GM12872 (cell line): ENCODE measurements around the gene AEBP2.

ENCODE experiments used
- CTCF ChIP-seq: IDR thresholded peaks from 3 replicates; pipeline ENCODE4 v1.5.1; 2011; ENCODE audit warnings: low read depth, mild to moderate bottlenecking, low read length, moderate library complexity; ENCODE audit not compliant: insufficient read depth

AEBP2 gene

GRCh38 chr12:19456176-19456575 lies 16.9 kb downstream of the AEBP2 start:
- no peak for TF ChIP-seq CTCF

GRCh38 chr12:19457561-19457960 lies 18.3 kb downstream of the AEBP2 start:
- no peak for TF ChIP-seq CTCF

- no peak for TF ChIP-seq CTCF
These were observed 19.4 kb downstream of the AEBP2 start for GRCh38 chr12:19458733-19459132.

GRCh38 chr12:19461999-19462398 lies 22.7 kb downstream of the AEBP2 start:
- TF ChIP-seq CTCF, result no peak

GRCh38 chr12:19462406-19462805 lies 23.1 kb downstream of the AEBP2 start:
- TF ChIP-seq CTCF, result no peak

GRCh38 chr12:19464192-19464580 lies 24.9 kb downstream of the AEBP2 start:
- TF ChIP-seq CTCF, result no peak

- no peak for TF ChIP-seq CTCF
These were observed 26.4 kb downstream of the AEBP2 start for GRCh38 chr12:19465711-19466110.

- TF ChIP-seq CTCF, result no peak
These were observed 34.9 kb downstream of the AEBP2 start for GRCh38 chr12:19474147-19474546.
